HepG2 (cell line): ENCODE measurements around the gene TBC1D25. TPM values are rescaled to one million over a fixed set of nuclear protein-coding genes. Genes with fewer than 3 reads are reported as not detected.

Experiments
- ATAC-seq: fragments of 200-7000 bp; cut with Tn5 transposase; 3 replicates; pipeline ENCODE4 v1.9.1; 2020; ENCODE audit warnings: mild to moderate bottlenecking, moderate library complexity
- BruUV-seq: library from RNA; stranded (reverse); fragments of 400-500 nt; replicated peaks from 2 replicates; lab custom pipeline; 2021; lab: Mats Ljungman, UMichigan
- CTCF ChIA-PET: fragments of 300-600 bp; formaldehyde crosslinking; extraction: SDS; loops from one replicate; lab custom pipeline; 2021; ENCODE audit warnings: low total read pairs, inconsistent platforms, low intra/inter-chr PET ratio; lab: Yijun Ruan, JAX
- POLR2A ChIA-PET: fragments of 350-600 bp; sonication (Branson Sonifier 250); formaldehyde crosslinking; loops from one replicate; lab custom pipeline; 2020; ENCODE audit warnings: antibody characterized with exemption, inconsistent platforms; lab: Yijun Ruan, JAX
- DNase-seq: peaks from one replicate; pipeline ENCODE4 v3.0.0-alpha.2; 2015; ENCODE audit warnings: low spot score
- FAIRE-seq: peaks from 3 replicates; lab custom pipeline; 2011; peaks lifted over from hg19 to GRCh38; lab: Jason Lieb, UNC
- H2AFZ ChIP-seq: one replicate; pipeline ENCODE4 v1.6.1; 2011; ENCODE audit warnings: low read length, inconsistent platforms
- H3K27ac ChIP-seq: fragments of 300-600 bp; 3 replicates; pipeline ENCODE4 v1.8.0; 2011; ENCODE audit warnings: mixed run types, mild to moderate bottlenecking, mixed read lengths, low read length, inconsistent platforms; ENCODE audit not compliant: insufficient read depth; ENCODE audit errors: extremely low read length
- H3K27me3 ChIP-seq, 2 experiments: fragments of 200-600 bp in 1 of 2; 2 replicates in 1 of 2; 3 replicates in 1 of 2; pipeline versions ENCODE4 v1.6.0 to v1.8.0; 2011; ENCODE audit warnings: low read length in 2 of 2, mild to moderate bottlenecking in 2 of 2, moderate library complexity in 2 of 2, inconsistent platforms in 1 of 2; ENCODE audit not compliant: insufficient read depth in 2 of 2, control insufficient read depth in 1 of 2
- H3K36me3 ChIP-seq, 2 experiments: fragments of 200-600 bp in 1 of 2; replicated peaks in 1 of 2; 2 replicates in 1 of 2; 3 replicates in 1 of 2; pipeline versions ENCODE4 v1.5.1 to v1.8.0; 2011; ENCODE audit warnings: low read length in 2 of 2, inconsistent platforms in 1 of 2; ENCODE audit not compliant: insufficient read depth in 2 of 2, control insufficient read depth in 1 of 2
- H3K4me1 ChIP-seq: 2 replicates; pipeline ENCODE4 v1.5.1; 2012; ENCODE audit warnings: low read length, inconsistent platforms; ENCODE audit not compliant: insufficient read depth
- H3K4me2 ChIP-seq: 2 replicates; pipeline ENCODE4 v1.6.0; 2011; ENCODE audit warnings: low read depth, low read length, inconsistent platforms
- H3K4me3 ChIP-seq, 3 experiments: fragments of 200-600 bp in 1 of 3; sonication (generic), shearing (Covaris generic) in 1 of 3; replicated peaks in 1 of 3; 2 replicates each; pipeline ENCODE4 v1.5.1; 2011 to 2016; ENCODE audit warnings: low read length in 3 of 3, inconsistent platforms in 2 of 3, low read depth in 2 of 3, mild to moderate bottlenecking in 2 of 3, control low read depth in 1 of 3, mixed read lengths in 1 of 3; ENCODE audit not compliant: insufficient read depth in 1 of 3
- H3K79me2 ChIP-seq: one replicate; pipeline ENCODE4 v1.6.1; 2011; ENCODE audit warnings: low read length, inconsistent platforms; ENCODE audit not compliant: insufficient read depth
- H3K9ac ChIP-seq: 2 replicates; pipeline ENCODE4 v1.6.0; 2011; ENCODE audit warnings: mild to moderate bottlenecking, low read depth, low read length, inconsistent platforms; ENCODE audit not compliant: insufficient read depth
- H3K9me3 ChIP-seq: 2 replicates; pipeline ENCODE4 v1.5.1; 2012; ENCODE audit warnings: mild to moderate bottlenecking, low read length
- H4K20me1 ChIP-seq: 2 replicates; pipeline ENCODE4 v1.6.0; 2011; ENCODE audit warnings: inconsistent platforms, mild to moderate bottlenecking, low read length, moderate library complexity; ENCODE audit not compliant: insufficient read depth
- GTF2F1 ChIP-seq: fragments of 150-350 bp; IDR thresholded peaks from 2 replicates; pipeline ENCODE4 v1.6.1; 2014; ENCODE audit warnings: low read length
- PRPF4 ChIP-seq: fragments of 200-400 bp; formaldehyde crosslinking; IDR thresholded peaks from 2 replicates; pipeline ENCODE4 v1.6.1; 2016; ENCODE audit warnings: low read length, low read depth; ENCODE audit not compliant: poor library complexity, severe bottlenecking
- ZNF331 ChIP-seq: sonication (generic); formaldehyde crosslinking; IDR thresholded peaks from 2 replicates; pipeline ENCODE4 v1.4.0; 2020; ENCODE audit warnings: missing genetic modification reagents
- ZNF616 ChIP-seq: sonication (generic); formaldehyde crosslinking; IDR thresholded peaks from 2 replicates; pipeline ENCODE4 v1.5.0; 2020; ENCODE audit warnings: low read depth, mild to moderate bottlenecking, missing genetic modification reagents
- WGBS: methylation state at CpG from one replicate; pipeline ENCODE4 v1.1.6; 2017; ENCODE audit warnings: low lambda C conversion rate; 5-methylcytosine and 5-hydroxymethylcytosine counted together
- in situ Hi-C: cut with HindIII; loops from 2 replicates; pipeline ENCODE4 v1.10.0; 2017; ENCODE audit warnings: low pct_unique_long_range_greater_than_20kb; ENCODE audit not compliant: extremely low pct_ligation_motif_present
- intact Hi-C: fragments of 100-400 bp; cut with micrococcal nuclease; formaldehyde crosslinking; loops from one replicate; pipeline ENCODE4 v1.10.0; 2022; ENCODE audit not compliant: unreplicated experiment
- polyA plus RNA-seq, 8 experiments: library from polyadenylated mRNA; depleted of rRNA in 3 of 8; stranded (reverse) in 7 of 8; unstranded in 1 of 8; fragments of >200 nt; fragmentation: Illumina TruSeq in 4 of 8; extraction: Trizol in 4 of 8; gene quantifications; 2 replicates each; pipeline versions ENCODE4 v1.2.1 to v1.2.3, GENCODE V29; 2011 to 2016; ENCODE audit warnings: low read depth in 4 of 8, missing spikeins in 1 of 8, mixed read lengths in 1 of 8; ENCODE audit not compliant: insufficient read depth in 1 of 8
- total RNA-seq, 5 experiments: library from RNA; depleted of rRNA; stranded (reverse); fragments of >200 nt; fragmentation: Illumina TruSeq; extraction: Trizol; gene quantifications; 2 replicates each; pipeline ENCODE4 v1.2.3, GENCODE V29; 2016; ENCODE audit warnings: low read depth in 1 of 5
- TF ChIP-seq, protein P1 (sequence below): sonication (generic); formaldehyde crosslinking; IDR thresholded peaks from 2 replicates; pipeline ENCODE4 v1.5.1; 2020; ENCODE audit warnings: missing genetic modification reagents, mild to moderate bottlenecking, borderline replicate concordance
- TF ChIP-seq, protein P2 (sequence below): IDR thresholded peaks from 2 replicates; pipeline ENCODE4 v1.6.1; 2016; ENCODE audit warnings: control low read depth
- TF ChIP-seq, protein P3 (sequence below): sonication (generic); formaldehyde crosslinking; IDR thresholded peaks from 2 replicates; pipeline ENCODE4 v1.4.0; 2020; ENCODE audit warnings: low read depth, missing genetic modification reagents

TBC1D25 gene
- total and polyA plus RNA-seq, 2 of the 13 experiments (the other 11 are each of a cell fraction or from before 2014, with no cell fraction given), result 3.5 to 4.7 TPM

DNA sequence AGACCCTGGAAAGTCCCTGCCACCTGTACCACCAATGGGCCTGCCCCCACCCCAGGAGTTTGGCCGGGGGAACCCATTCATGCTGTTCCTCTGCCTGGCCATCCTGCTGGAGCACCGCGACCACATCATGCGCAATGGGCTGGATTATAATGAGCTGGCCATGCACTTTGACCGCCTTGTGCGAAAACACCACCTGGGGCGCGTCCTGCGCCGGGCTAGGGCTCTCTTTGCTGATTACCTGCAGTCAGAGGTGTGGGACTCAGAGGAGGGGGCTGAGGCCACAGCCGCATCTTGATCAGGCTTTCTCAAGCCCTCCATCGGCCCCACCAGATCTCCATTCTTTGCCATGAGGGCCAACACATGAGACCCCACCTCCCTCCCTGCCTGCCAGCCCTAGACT lies 21.2 kb downstream of the TBC1D25 start:
- H3K4me2 ChIP-seq, result no peak overlapping the region
- in situ Hi-C loops, result no loop called here
- TF ChIP-seq, protein P1, sequence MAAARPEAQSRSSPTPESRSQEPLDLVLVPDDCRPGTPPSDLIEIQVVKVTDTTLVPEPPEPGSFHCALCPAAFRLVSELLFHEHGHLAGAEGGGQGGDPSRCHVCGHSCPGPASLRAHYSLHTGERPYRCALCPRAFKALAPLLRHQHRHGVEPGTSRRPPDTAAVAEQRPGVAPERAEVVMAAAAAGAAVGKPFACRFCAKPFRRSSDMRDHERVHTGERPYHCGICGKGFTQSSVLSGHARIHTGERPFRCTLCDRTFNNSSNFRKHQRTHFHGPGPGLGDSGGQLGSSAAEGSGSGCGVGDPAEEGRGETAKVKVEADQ (CRISPR knock-in tag), result no peak
- TF ChIP-seq PRPF4 (no peak), GTF2F1 (no peak), ZNF616 (CRISPR knock-in tag) (no peak), ZNF331 (CRISPR knock-in tag) (no peak)
- TF ChIP-seq, protein P2, sequence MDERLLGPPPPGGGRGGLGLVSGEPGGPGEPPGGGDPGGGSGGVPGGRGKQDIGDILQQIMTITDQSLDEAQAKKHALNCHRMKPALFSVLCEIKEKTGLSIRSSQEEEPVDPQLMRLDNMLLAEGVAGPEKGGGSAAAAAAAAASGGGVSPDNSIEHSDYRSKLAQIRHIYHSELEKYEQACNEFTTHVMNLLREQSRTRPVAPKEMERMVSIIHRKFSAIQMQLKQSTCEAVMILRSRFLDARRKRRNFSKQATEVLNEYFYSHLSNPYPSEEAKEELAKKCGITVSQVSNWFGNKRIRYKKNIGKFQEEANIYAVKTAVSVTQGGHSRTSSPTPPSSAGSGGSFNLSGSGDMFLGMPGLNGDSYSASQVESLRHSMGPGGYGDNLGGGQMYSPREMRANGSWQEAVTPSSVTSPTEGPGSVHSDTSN, result no peak
- TF ChIP-seq, protein P3, sequence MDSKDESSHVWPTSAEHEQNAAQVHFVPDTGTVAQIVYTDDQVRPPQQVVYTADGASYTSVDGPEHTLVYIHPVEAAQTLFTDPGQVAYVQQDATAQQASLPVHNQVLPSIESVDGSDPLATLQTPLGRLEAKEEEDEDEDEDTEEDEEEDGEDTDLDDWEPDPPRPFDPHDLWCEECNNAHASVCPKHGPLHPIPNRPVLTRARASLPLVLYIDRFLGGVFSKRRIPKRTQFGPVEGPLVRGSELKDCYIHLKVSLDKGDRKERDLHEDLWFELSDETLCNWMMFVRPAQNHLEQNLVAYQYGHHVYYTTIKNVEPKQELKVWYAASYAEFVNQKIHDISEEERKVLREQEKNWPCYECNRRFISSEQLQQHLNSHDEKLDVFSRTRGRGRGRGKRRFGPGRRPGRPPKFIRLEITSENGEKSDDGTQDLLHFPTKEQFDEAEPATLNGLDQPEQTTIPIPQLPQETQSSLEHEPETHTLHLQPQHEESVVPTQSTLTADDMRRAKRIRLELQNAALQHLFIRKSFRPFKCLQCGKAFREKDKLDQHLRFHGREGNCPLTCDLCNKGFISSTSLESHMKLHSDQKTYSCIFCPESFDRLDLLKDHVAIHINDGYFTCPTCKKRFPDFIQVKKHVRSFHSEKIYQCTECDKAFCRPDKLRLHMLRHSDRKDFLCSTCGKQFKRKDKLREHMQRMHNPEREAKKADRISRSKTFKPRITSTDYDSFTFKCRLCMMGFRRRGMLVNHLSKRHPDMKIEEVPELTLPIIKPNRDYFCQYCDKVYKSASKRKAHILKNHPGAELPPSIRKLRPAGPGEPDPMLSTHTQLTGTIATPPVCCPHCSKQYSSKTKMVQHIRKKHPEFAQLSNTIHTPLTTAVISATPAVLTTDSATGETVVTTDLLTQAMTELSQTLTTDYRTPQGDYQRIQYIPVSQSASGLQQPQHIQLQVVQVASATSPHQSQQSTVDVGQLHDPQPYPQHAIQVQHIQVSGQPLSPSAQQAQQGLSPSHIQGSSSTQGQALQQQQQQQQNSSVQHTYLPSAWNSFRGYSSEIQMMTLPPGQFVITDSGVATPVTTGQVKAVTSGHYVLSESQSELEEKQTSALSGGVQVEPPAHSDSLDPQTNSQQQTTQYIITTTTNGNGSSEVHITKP (CRISPR knock-in tag), result no peak
- TF ChIP-seq, all 625 proteins: peak for 0
- intact Hi-C loops, result no loop called here
- DNase-seq (no peak), ATAC-seq (no peak), FAIRE-seq (no peak)
- Histone ChIP-seq H4K20me1 (no peaks in the 10 kb centered on the region), H3K36me3 (peaks cover 5 to 12% of the 10 kb centered on the region in 2 experiments; a peak in 2 of 5 replicates), H2AFZ (no peak overlapping the region), H3K79me2 (no peaks in the 10 kb centered on the region), H3K27me3 (no peaks in the 10 kb centered on the region), H3K27ac (no peak overlapping the region), H3K9me3 (no peaks in the 10 kb centered on the region), H3K4me1 (no peaks in the 10 kb centered on the region), H3K9ac (no peak overlapping the region), H3K4me3 (no peak overlapping the region)
- CTCF ChIA-PET, result no interaction called here
- POLR2A ChIA-PET, result no interaction called here
- BruUV-seq, result no TSS peak
- 100% methylated on average over 1 of the region's 12 CpGs for WGBS
